Endodermal cell (in vitro differentiated cells): ENCODE data around the gene SNX3. TPM values are rescaled to one million over a fixed set of nuclear protein-coding genes. Genes with fewer than 3 reads are reported as not detected.

Source experiments
- DNase-seq: peaks from one replicate; pipeline ENCODE4 v3.0.0-alpha.2; 2017
- H3K27ac ChIP-seq: 2 replicates; pipeline ENCODE4 v1.5.1; 2013; ENCODE audit warnings: mild to moderate bottlenecking, low read depth, low read length, moderate library complexity
- H3K27me3 ChIP-seq: 2 replicates; pipeline ENCODE4 v1.6.1; 2013; ENCODE audit warnings: mild to moderate bottlenecking, low read length, moderate library complexity; ENCODE audit not compliant: insufficient read depth, control insufficient read depth, poor library complexity, severe bottlenecking
- H3K36me3 ChIP-seq: 2 replicates; pipeline ENCODE4 v1.7.0; 2013; ENCODE audit warnings: mild to moderate bottlenecking, low read length, moderate library complexity; ENCODE audit not compliant: control insufficient read depth, insufficient read depth
- H3K4me1 ChIP-seq: one replicate; pipeline ENCODE4 v1.7.0; 2013; ENCODE audit warnings: low read length; ENCODE audit not compliant: control insufficient read depth, insufficient read depth
- H3K4me3 ChIP-seq: 2 replicates; pipeline ENCODE4 v1.5.1; 2013; ENCODE audit warnings: mild to moderate bottlenecking, low read length, moderate library complexity
- H3K9ac ChIP-seq: 2 replicates; pipeline ENCODE4 v1.6.1; 2013; ENCODE audit warnings: mild to moderate bottlenecking, low read length, moderate library complexity; ENCODE audit not compliant: poor library complexity, severe bottlenecking; ENCODE audit errors: extremely low read depth
- H3K9me3 ChIP-seq: 2 replicates; pipeline ENCODE4 v1.6.1; 2013; ENCODE audit warnings: mild to moderate bottlenecking, low read length, moderate library complexity; ENCODE audit not compliant: control insufficient read depth
- H3K27ac Mint-ChIP-seq: 2 replicates; pipeline ENCODE4 v1.8.0; 2020; ENCODE audit warnings: mixed read lengths
- H3K27me3 Mint-ChIP-seq: 2 replicates; pipeline ENCODE4 v1.8.0; 2021; ENCODE audit warnings: mild to moderate bottlenecking, mixed read lengths; ENCODE audit not compliant: insufficient read depth
- H3K36me3 Mint-ChIP-seq: 2 replicates; pipeline ENCODE4 v1.8.0; 2020; ENCODE audit warnings: low read depth, mixed read lengths
- H3K4me1 Mint-ChIP-seq: 2 replicates; pipeline ENCODE4 v1.8.0; 2020; ENCODE audit warnings: mixed read lengths
- H3K4me3 Mint-ChIP-seq: 2 replicates; pipeline ENCODE4 v1.8.0; 2020; ENCODE audit warnings: mild to moderate bottlenecking, moderate library complexity, mixed read lengths
- H3K9me3 Mint-ChIP-seq: 2 replicates; pipeline ENCODE4 v1.8.0; 2020; ENCODE audit warnings: mild to moderate bottlenecking, mixed read lengths
- CTCF ChIP-seq: fragments of 200-600 bp; sonication (generic); conservative IDR thresholded peaks from 2 replicates; pipeline ENCODE4 v1.5.0; 2021; ENCODE audit warnings: antibody characterized with exemption, mild to moderate bottlenecking
- WGBS, 2 experiments: methylation state at CpG; one replicate each; pipeline versions ENCODE4 v1.1.5 to v1.1.7; 2013; ENCODE audit warnings: missing lambda C conversion rate in 2 of 2, mixed read lengths in 1 of 2; ENCODE audit not compliant: insufficient coverage in 1 of 2, insufficient read length in 1 of 2; 5-methylcytosine and 5-hydroxymethylcytosine counted together
- total RNA-seq, 2 donors: library from RNA; stranded (reverse); fragmentation: NEBNext Ultra II Directional in 1 of 2; extraction: Animal tissue kit (Norgen Biotek cat#: 25700) in 1 of 2; gene quantifications; 2 replicates in 1 of 2; 3 replicates in 1 of 2; pipeline ENCODE4 v1.2.1, GENCODE V29; 2021

SNX3 gene
- total RNA-seq, 2 donors from 2014 or later = 79.2 TPM

GRCh38 chr6:108209738-108210137, 51.1 kb downstream of the SNX3 start:
- WGBS, 2 experiments = 82 to 97% methylated on average over 5 of the region's 5 CpGs
- H3K9me3 ChIP-seq = no peaks in the 10 kb centered on the region
- peaks cover 3% of the 10 kb centered on the region for H3K36me3 Mint-ChIP-seq
- no peaks in the 10 kb centered on the region for H3K4me1 ChIP-seq
- H3K9ac ChIP-seq = no peak overlapping the region
- H3K27me3 ChIP-seq = no peaks in the 10 kb centered on the region
- no peak overlapping the region for H3K4me3 Mint-ChIP-seq
- H3K4me3 ChIP-seq = no peak overlapping the region
- H3K36me3 ChIP-seq = peaks cover 33% of the 10 kb centered on the region
- H3K27ac Mint-ChIP-seq = no peak overlapping the region
- H3K4me1 Mint-ChIP-seq = no peaks in the 10 kb centered on the region
- no peak overlapping the region for H3K27ac ChIP-seq
- no peak for TF ChIP-seq CTCF
- no peaks in the 10 kb centered on the region for H3K27me3 Mint-ChIP-seq
- no peak for DNase-seq
- no peaks in the 10 kb centered on the region for H3K9me3 Mint-ChIP-seq

GRCh38 chr6:108207013-108207412, 53.8 kb downstream of the SNX3 start:
- H3K4me1 ChIP-seq = peaks cover 3% of the 10 kb centered on the region
- no peaks in the 10 kb centered on the region for H3K27me3 ChIP-seq
- H3K4me3 ChIP-seq = no peak overlapping the region
- Mint-ChIP-seq H3K9me3 (no peaks in the 10 kb centered on the region), H3K27ac (no peak overlapping the region), H3K4me1 (peaks cover 4% of the 10 kb centered on the region), H3K4me3 (no peak overlapping the region), H3K36me3 (peaks cover 3% of the 10 kb centered on the region), H3K27me3 (no peaks in the 10 kb centered on the region)
- TF ChIP-seq CTCF = no peak
- 93 to 95% methylated on average over 3 to 4 of the region's 4 CpGs for WGBS, 2 experiments
- no peaks in the 10 kb centered on the region for H3K9me3 ChIP-seq
- peaks cover 19% of the 10 kb centered on the region for H3K36me3 ChIP-seq
- no peak overlapping the region for H3K27ac ChIP-seq
- no peak for DNase-seq
- no peak overlapping the region for H3K9ac ChIP-seq

GRCh38 chr6:108203189-108204112, 57.4 kb downstream of the SNX3 start:
- Mint-ChIP-seq H3K36me3 (no peaks in the 10 kb centered on the region), H3K4me1 (peaks cover 4% of the 10 kb centered on the region), H3K9me3 (no peaks in the 10 kb centered on the region), H3K27me3 (no peaks in the 10 kb centered on the region), H3K27ac (no peak overlapping the region), H3K4me3 (no peak overlapping the region)
- TF ChIP-seq CTCF = no peak
- Histone ChIP-seq H3K27ac (no peak overlapping the region), H3K9ac (no peak overlapping the region), H3K4me3 (no peak overlapping the region), H3K4me1 (peaks cover 3% of the 10 kb centered on the region), H3K27me3 (no peaks in the 10 kb centered on the region), H3K36me3 (no peaks in the 10 kb centered on the region), H3K9me3 (no peaks in the 10 kb centered on the region)
- DNase-seq = no peak
- WGBS, 2 experiments = 90 to 91% methylated on average over 13 to 14 of the region's 14 CpGs
